GM10266 (cell line): Measurements from ENCODE around the gene GAN.

Experiments
- DNase-seq: peaks from one replicate; pipeline ENCODE4 v3.0.0; 2012; ENCODE audit errors: extremely low spot score
- TF ChIP-seq, protein P1 (sequence below): IDR thresholded peaks from 2 replicates; pipeline ENCODE4 v1.5.1; 2012; ENCODE audit warnings: mild to moderate bottlenecking, low read depth; ENCODE audit not compliant: control insufficient read depth, insufficient read depth; ENCODE audit errors: missing control alignments

Gene GAN

DNA sequence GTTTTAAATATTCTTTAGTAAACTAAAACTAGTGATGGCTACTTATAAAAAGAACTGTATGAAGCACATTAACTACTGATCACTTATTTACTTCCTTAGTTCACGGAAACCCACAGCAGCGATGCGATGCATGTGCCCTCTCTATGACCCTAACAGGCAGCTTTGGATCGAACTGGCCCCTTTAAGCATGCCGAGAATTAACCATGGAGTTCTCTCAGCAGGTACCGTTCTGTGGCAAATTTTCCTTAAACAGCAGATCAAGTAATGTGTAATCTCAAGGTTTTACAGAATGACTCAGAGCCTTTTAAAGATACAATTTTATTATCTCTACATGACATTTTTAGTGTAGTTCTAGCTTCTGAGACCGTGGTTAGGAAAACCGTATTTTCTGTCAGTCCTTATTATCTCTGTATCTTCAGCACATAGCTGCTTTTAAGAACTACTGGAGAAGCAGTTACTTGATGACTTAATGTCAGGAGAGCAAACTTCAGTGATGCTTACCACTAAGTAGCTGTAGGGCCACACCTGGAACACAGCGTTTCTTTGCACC is 43.0 kb downstream of the GAN start:
- TF ChIP-seq, protein P1, sequence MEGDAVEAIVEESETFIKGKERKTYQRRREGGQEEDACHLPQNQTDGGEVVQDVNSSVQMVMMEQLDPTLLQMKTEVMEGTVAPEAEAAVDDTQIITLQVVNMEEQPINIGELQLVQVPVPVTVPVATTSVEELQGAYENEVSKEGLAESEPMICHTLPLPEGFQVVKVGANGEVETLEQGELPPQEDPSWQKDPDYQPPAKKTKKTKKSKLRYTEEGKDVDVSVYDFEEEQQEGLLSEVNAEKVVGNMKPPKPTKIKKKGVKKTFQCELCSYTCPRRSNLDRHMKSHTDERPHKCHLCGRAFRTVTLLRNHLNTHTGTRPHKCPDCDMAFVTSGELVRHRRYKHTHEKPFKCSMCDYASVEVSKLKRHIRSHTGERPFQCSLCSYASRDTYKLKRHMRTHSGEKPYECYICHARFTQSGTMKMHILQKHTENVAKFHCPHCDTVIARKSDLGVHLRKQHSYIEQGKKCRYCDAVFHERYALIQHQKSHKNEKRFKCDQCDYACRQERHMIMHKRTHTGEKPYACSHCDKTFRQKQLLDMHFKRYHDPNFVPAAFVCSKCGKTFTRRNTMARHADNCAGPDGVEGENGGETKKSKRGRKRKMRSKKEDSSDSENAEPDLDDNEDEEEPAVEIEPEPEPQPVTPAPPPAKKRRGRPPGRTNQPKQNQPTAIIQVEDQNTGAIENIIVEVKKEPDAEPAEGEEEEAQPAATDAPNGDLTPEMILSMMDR: no peak
- no peak for DNase-seq

DNA sequence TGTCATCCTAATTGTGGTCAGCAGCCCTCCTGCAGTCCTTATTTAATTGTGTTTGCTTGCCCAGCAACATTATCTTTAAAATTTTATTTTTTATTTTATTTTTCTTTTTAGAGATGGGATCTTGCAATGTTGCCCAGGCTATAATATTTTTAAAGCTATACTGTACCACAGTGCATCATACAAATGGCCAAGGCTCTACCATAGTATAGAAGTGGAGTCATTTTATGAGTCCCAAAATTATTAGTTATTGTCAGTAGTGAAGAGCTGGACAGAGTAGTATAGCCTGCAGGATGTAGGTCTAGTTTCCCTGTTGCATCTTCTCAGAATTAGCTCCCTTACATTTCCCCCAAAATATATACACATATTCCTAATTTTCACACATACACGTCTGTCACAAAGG is 44.1 kb downstream of the GAN start:
- TF ChIP-seq, protein P1: no peak

DNA sequence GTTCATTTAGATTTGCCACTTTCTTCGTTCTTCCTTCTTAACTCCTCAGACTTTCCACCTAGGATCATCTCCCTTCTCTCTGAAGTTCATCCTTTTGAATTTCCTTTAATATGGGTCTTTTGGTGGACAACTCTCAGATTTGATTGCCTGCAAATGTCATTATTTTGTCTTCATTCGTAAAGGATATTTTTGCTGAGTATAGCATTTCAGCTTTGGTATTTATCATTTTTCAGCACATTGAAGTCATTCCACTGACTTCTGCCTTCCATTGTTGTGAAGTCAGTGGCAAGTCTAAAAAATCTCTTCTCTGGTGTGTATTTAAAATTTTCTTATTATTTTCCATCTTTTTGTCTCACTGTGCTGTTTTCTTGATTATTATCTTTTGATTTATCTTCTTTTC is 45.4 kb downstream of the GAN start:
- TF ChIP-seq, protein P1: no peak
- DNase-seq: no peak

More for the DNA sequence above, 44.1 kb downstream of the GAN start:
- no peak for DNase-seq

DNA sequence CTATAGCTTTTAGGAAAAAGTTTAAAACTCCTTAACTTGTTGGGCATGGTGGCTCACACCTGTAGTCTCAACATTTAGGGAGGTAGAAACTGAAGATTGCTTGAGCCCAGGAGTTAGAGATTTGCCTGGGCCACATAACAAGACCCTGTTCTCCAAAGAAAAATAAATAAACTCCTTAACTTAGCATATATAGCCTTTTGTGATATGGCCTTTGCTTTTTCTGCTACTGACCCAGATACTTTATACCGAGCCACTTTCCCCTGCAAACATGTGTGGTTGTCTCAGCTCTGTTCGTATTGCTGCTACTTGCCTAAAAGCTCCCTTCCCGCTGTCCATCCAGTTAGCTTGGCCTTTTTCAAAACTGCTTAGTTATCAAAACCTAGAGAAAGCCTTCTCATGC is 51.0 kb downstream of the GAN start:
- TF ChIP-seq, protein P1: no peak
- no peak for DNase-seq

DNA sequence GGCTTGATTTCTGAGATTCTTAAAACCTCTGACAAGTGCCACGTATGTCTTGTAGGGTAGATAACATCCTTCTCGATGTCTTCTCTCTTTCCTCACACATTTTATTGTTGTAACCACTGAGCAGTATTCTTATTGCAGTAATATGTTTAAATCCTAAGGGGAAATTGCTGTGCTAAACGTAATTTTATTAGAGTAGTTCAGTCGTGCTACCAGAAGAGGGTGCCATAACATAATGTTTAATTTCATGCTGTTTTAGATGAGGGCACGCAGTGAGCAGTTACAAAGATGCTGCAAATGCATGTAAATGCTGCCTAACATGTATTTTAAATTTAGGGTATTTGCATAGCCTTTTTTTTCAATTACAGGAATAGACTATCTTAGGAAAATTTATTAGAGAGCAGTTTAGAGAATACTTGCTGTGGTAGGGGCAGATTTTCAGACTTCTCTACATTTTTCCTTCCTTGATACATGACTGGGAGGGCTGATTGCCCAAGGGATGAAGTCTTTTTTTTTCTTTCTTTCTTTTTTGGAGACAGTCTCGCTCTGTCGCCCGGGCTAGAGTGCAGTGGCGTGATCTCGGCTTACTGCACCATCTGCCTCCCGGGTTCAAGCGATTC is 51.7 kb downstream of the GAN start:
- peak; percentile 54 for DNase-seq

DNA sequence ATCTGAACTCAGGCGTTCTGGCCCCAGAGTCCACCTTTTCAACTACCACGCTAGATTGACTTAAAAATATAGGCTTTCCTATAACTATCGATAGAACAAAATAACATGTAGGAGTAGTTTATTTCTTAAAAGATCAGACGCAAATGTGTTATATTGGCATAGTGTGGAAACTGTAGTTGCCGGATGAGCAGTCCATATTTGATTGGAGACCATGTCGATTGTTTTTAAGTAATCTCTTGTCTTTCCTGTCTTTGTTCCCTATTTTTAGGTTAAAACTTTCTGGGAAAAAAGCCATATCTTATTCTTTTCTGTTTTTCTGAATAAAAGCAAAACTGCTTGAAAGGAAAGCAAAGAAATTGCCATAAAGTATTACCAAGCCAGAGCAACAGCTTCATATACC is 53.1 kb downstream of the GAN start:
- TF ChIP-seq, protein P1: no peak
- no peak for DNase-seq

More for the DNA sequence above, 51.7 kb downstream of the GAN start:
- TF ChIP-seq, protein P1: peak; percentile 67

DNA sequence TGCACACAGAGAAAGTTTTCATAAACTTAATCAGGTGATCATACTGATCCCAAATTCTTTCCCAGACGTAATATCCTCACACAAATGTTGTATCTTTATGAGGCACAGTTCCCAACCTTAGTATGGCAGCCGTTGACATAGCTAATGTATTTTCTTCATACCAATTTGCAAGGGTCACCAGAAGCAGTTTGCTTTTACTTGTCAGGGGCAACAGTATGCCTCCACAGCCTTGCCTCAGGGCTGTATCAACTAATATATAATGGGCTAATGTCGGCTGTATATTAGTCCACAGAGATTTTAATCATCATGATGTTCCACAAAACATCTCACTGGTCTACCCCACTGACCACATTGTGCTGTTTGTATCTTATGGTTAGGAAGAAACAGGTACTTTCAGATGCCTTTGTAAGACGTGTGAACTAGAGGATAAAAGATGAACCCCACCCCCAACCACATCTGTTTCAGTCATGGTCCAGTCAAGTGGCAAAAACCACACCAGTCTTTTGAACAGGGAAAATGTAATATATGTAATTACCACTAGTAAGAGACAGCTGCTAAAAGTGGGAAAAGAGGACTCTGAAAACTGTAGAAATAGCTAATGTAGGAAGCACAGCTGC is 55.2 kb downstream of the GAN start:
- TF ChIP-seq, protein P1: no peak
- DNase-seq: no peak
